Suprapubic skin (tissue), 4 donors: Measurements from ENCODE around the gene SOWAHA. TPM values are rescaled to one million over a fixed set of nuclear protein-coding genes. Genes with fewer than 3 reads are reported as not detected.

Experiments
- DNase-seq, 2 donors: peaks; one replicate each; pipeline ENCODE4 v3.0.0-alpha.2; 2019; ENCODE audit warnings: low spot score in 2 of 2
- H3K27ac ChIP-seq: fragments of 200-600 bp; sonication (generic); one replicate; pipeline ENCODE4 v1.5.1; 2019
- H3K27me3 ChIP-seq: fragments of 200-600 bp; sonication (generic); one replicate; pipeline ENCODE4 v1.5.1; 2019
- H3K36me3 ChIP-seq: fragments of 200-600 bp; sonication (generic); one replicate; pipeline ENCODE4 v1.5.1; 2019
- H3K4me1 ChIP-seq: fragments of 200-600 bp; sonication (generic); one replicate; pipeline ENCODE4 v1.5.1; 2019
- H3K4me3 ChIP-seq: fragments of 200-600 bp; sonication (generic); one replicate; pipeline ENCODE4 v1.5.1; 2019; ENCODE audit warnings: mild to moderate bottlenecking
- H3K9me3 ChIP-seq: fragments of 200-600 bp; sonication (generic); one replicate; pipeline ENCODE4 v1.5.1; 2019
- EP300 ChIP-seq: sonication (generic); formaldehyde crosslinking; IDR thresholded peaks from one replicate; pipeline ENCODE4 v1.6.1; 2017; ENCODE audit warnings: antibody characterized with exemption
- POLR2A ChIP-seq, 2 donors: fragments of 450-650 bp; IDR thresholded peaks; one replicate each; pipeline ENCODE4 v1.6.1; 2017; ENCODE audit warnings: antibody characterized with exemption in 2 of 2, mild to moderate bottlenecking in 2 of 2, moderate library complexity in 2 of 2
- POLR2AphosphoS5 ChIP-seq, 3 donors: sonication (generic); formaldehyde crosslinking; IDR thresholded peaks; one replicate each; pipeline ENCODE4 v1.6.1; 2017; ENCODE audit warnings: antibody characterized with exemption in 3 of 3
- WGBS: methylation state at CpG from one replicate; pipeline ENCODE4 v1.1.5; 2018; 5-methylcytosine and 5-hydroxymethylcytosine counted together
- total RNA-seq, 4 donors: library from RNA; depleted of rRNA; stranded (reverse); fragments of >200 nt; gene quantifications; one replicate each; pipeline ENCODE4 v1.1.0, GENCODE V29; 2016
- TF ChIP-seq, protein P1 (sequence below), 2 donors: fragments of 200-600 bp in 1 of 2; fragments of 450-650 bp in 1 of 2; sonication (generic) in 1 of 2; IDR thresholded peaks; one replicate each; pipeline ENCODE4 v1.5.1; 2016 to 2019; ENCODE audit warnings: antibody characterized with exemption in 2 of 2, mild to moderate bottlenecking in 1 of 2, moderate library complexity in 1 of 2

SOWAHA gene
- total RNA-seq, 4 donors from 2014 or later, result 0.23 to 0.93 (median 0.48) TPM; not detected in 1

- DNase-seq, result no peak
- no peak overlapping the region for H3K4me3 ChIP-seq
- H3K4me1 ChIP-seq, result peaks cover 56% of the 10 kb centered on the region
- no peaks in the 10 kb centered on the region for H3K9me3 ChIP-seq
- TF ChIP-seq, protein P1, sequence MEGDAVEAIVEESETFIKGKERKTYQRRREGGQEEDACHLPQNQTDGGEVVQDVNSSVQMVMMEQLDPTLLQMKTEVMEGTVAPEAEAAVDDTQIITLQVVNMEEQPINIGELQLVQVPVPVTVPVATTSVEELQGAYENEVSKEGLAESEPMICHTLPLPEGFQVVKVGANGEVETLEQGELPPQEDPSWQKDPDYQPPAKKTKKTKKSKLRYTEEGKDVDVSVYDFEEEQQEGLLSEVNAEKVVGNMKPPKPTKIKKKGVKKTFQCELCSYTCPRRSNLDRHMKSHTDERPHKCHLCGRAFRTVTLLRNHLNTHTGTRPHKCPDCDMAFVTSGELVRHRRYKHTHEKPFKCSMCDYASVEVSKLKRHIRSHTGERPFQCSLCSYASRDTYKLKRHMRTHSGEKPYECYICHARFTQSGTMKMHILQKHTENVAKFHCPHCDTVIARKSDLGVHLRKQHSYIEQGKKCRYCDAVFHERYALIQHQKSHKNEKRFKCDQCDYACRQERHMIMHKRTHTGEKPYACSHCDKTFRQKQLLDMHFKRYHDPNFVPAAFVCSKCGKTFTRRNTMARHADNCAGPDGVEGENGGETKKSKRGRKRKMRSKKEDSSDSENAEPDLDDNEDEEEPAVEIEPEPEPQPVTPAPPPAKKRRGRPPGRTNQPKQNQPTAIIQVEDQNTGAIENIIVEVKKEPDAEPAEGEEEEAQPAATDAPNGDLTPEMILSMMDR (IDR thresholded peaks at IDR 0.05), result no peak
- TF ChIP-seq POLR2AphosphoS5 (IDR thresholded peaks at IDR 0.05) (no peak), POLR2A (IDR thresholded peaks at IDR 0.05) (no peak), EP300 (no peak)
- 93% methylated on average over 1 of the region's 1 CpG for WGBS
- H3K36me3 ChIP-seq, result peaks cover 37% of the 10 kb centered on the region
- no peak overlapping the region for H3K27ac ChIP-seq
- H3K27me3 ChIP-seq, result no peaks in the 10 kb centered on the region
These were observed 46.4 kb upstream of the SOWAHA start for GRCh38 chr5:132766806-132767055.

GRCh38 chr5:132767150-132767549 is 46.0 kb upstream of the SOWAHA start:
- peaks cover 60% of the 10 kb centered on the region for H3K4me1 ChIP-seq
- DNase-seq, result peak in 1 of 2 donors; percentile 32
- peaks cover 33% of the 10 kb centered on the region for H3K36me3 ChIP-seq
- no peaks in the 10 kb centered on the region for H3K27me3 ChIP-seq
- H3K4me3 ChIP-seq, result no peak overlapping the region
- WGBS, result 63% methylated on average over 2 of the region's 2 CpGs
- H3K27ac ChIP-seq, result no peak overlapping the region
- no peaks in the 10 kb centered on the region for H3K9me3 ChIP-seq
- TF ChIP-seq EP300 (no peak), POLR2AphosphoS5 (IDR thresholded peaks at IDR 0.05) (no peak), POLR2A (IDR thresholded peaks at IDR 0.05) (no peak)
- TF ChIP-seq, protein P1 (IDR thresholded peaks at IDR 0.05), result no peak

DNA sequence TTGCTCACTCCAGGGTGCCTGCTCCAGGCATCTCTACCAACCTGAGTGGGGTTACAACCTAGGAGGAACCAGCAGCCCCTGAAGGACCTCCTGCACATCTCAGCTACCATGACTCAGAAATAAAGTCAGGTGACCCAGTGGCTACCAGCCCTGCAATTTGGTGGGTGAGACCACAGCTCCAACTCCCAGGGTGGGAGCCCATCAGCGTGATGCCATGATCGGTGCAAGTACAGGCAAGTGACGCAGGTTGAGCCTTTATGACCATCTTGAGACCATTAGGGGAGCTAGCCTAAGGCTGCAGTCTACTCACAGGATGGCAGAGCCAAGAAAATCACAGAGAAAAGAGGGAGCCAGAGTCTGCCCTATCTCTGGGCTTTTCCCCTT is 44.6 kb upstream of the SOWAHA start:
- peak in 1 of 2 donors; percentile 35 for DNase-seq
- H3K4me1 ChIP-seq, result peaks cover 73% of the 10 kb centered on the region
- TF ChIP-seq POLR2A (IDR thresholded peaks at IDR 0.05), result no peak
- no peak for TF ChIP-seq POLR2AphosphoS5 (IDR thresholded peaks at IDR 0.05)
- no peak for TF ChIP-seq EP300
- TF ChIP-seq, protein P1 (IDR thresholded peaks at IDR 0.05), result no peak

DNA sequence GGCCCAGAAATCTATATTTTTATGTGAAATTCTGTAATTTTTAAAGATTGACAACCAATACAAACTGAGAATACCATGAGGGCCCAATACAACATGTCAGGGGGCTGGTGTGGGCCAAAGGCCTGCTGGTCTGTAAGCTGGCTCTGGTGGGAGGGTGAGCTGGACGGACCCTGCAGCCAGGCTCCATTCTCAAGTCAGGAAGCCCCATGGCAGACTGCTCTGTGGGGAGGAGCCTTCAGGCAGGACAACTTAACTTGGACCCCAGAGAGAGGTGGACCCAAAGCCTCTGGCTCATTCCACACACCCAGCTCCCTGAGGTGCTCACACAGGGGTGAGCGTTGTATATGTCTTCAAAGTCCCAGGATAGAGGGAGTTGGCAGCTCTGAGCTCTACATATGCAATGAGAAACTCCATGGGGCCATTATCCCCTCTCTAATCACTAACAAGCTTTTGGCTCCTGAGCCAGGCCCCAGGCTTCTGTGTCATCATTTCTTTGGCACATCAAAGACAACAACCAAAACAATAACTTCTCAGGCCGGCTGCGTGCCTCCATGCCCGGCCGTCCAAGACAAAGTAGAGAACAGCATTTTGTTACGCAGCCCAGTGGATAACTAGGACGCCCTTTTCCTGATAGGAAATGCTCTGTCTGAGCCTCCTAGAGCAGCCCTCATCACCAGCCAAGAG is 42.5 kb upstream of the SOWAHA start:
- H3K27me3 ChIP-seq, result no peaks in the 10 kb centered on the region
- no peak overlapping the region for H3K4me3 ChIP-seq
- H3K9me3 ChIP-seq, result no peaks in the 10 kb centered on the region
- peak overlapping the region; percentile 72 for H3K27ac ChIP-seq
- 73% methylated on average over 8 of the region's 8 CpGs for WGBS
- DNase-seq, result peak in 1 of 2 donors; percentile 80
- TF ChIP-seq POLR2A (IDR thresholded peaks at IDR 0.05) (no peak), POLR2AphosphoS5 (IDR thresholded peaks at IDR 0.05) (peak in 1 of 3 donors; percentile 59)
- H3K4me1 ChIP-seq, result peaks cover 92% of the 10 kb centered on the region
- no peaks in the 10 kb centered on the region for H3K36me3 ChIP-seq

More for the DNA sequence above, 44.6 kb upstream of the SOWAHA start:
- H3K4me3 ChIP-seq, result no peak overlapping the region
- 96% methylated on average over 3 of the region's 3 CpGs for WGBS
- no peaks in the 10 kb centered on the region for H3K9me3 ChIP-seq
- no peaks in the 10 kb centered on the region for H3K27me3 ChIP-seq
- no peak overlapping the region for H3K27ac ChIP-seq
- peaks cover 20% of the 10 kb centered on the region for H3K36me3 ChIP-seq

DNA sequence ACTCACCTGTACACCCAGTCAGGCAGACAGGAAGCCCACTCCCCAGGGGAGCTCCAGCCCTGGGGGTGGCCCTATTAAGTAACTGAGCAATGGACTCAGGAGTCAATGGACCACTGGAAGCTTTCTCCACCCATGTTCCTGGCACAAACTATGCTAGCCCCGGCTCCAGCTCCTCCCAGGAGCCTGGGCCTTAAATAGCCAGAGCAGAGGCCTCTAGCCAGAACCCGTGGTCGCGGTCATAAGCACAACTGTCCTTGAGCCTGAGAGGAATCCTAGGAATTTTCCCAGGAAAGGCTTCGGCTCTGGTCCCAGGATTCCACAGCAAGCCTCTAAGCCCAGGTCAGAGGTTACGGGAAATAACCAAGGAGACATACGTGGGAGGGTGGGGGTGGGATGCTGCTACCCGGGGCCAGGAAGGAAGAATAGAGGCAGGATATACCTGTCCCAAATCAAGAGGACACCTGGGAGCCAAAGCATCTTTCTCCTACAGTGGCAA is 41.6 kb upstream of the SOWAHA start:
- no peaks in the 10 kb centered on the region for H3K36me3 ChIP-seq
- TF ChIP-seq POLR2AphosphoS5 (IDR thresholded peaks at IDR 0.05), result no peak
- TF ChIP-seq, protein P1 (IDR thresholded peaks at IDR 0.05), result no peak
- TF ChIP-seq POLR2A (IDR thresholded peaks at IDR 0.05), result no peak
- no peak for TF ChIP-seq EP300
- H3K27ac ChIP-seq, result peak overlapping the region; percentile 72
- no peak overlapping the region for H3K4me3 ChIP-seq
- peaks cover 94% of the 10 kb centered on the region for H3K4me1 ChIP-seq
- no peaks in the 10 kb centered on the region for H3K9me3 ChIP-seq
- no peaks in the 10 kb centered on the region for H3K27me3 ChIP-seq
- no peak for DNase-seq
- WGBS, result 68% methylated on average over 5 of the region's 8 CpGs
